GM18868 (cell line): ENCODE data around the gene EPS8L2.

ENCODE experiments used
- ATAC-seq: cut with Tn5 transposase; IDR thresholded peaks from one replicate; pipeline ENCODE4 v1.9.1; 2021; ENCODE audit warnings: mild to moderate bottlenecking, moderate library complexity; ENCODE audit not compliant: unreplicated experiment

EPS8L2 gene

GRCh38 chr11:705646-706438, at the start of gene EPS8L2:
Gene EPS8L2, plus strand, starts transcription at chr11:706231. Its CDS starts 3,177 bp downstream, at chr11:709408.
- ATAC-seq: no peak

GRCh38 chr11:656426-656825, 49.6 kb upstream of the EPS8L2 start:
- no peak for ATAC-seq

- ATAC-seq: no peak
These were observed 49.2 kb upstream of the EPS8L2 start for GRCh38 chr11:656866-657265.

- no peak for ATAC-seq
These were observed 48.3 kb upstream of the EPS8L2 start for GRCh38 chr11:657691-658126.

- ATAC-seq: no peak
These were observed 46.4 kb upstream of the EPS8L2 start for GRCh38 chr11:659532-660085.

GRCh38 chr11:660281-660680, 45.8 kb upstream of the EPS8L2 start:
- ATAC-seq: no peak

GRCh38 chr11:660681-661444, 45.2 kb upstream of the EPS8L2 start:
- ATAC-seq: no peak

GRCh38 chr11:662689-663274, 43.2 kb upstream of the EPS8L2 start:
- no peak for ATAC-seq

- ATAC-seq: no peak
These were observed 40.8 kb upstream of the EPS8L2 start for GRCh38 chr11:665062-665703.

- no peak for ATAC-seq
These were observed 40.2 kb upstream of the EPS8L2 start for GRCh38 chr11:665704-666281.

GRCh38 chr11:673866-674265, 32.2 kb upstream of the EPS8L2 start:
- no peak for ATAC-seq

GRCh38 chr11:674406-674805, 31.6 kb upstream of the EPS8L2 start:
- no peak for ATAC-seq

GRCh38 chr11:678297-678696, 27.7 kb upstream of the EPS8L2 start:
- ATAC-seq: no peak

GRCh38 chr11:679271-680207, 26.5 kb upstream of the EPS8L2 start:
- no peak for ATAC-seq

- ATAC-seq: no peak
These were observed 25.6 kb upstream of the EPS8L2 start for GRCh38 chr11:680476-680875.

GRCh38 chr11:680970-681369, 25.1 kb upstream of the EPS8L2 start:
- ATAC-seq: no peak

- no peak for ATAC-seq
These were observed 19.4 kb upstream of the EPS8L2 start for GRCh38 chr11:686451-687243.

GRCh38 chr11:687751-688150, 18.3 kb upstream of the EPS8L2 start:
- ATAC-seq: no peak

GRCh38 chr11:688681-689080, 17.4 kb upstream of the EPS8L2 start:
- no peak for ATAC-seq
